ENCODE measurements around the gene ATAD2B. TPM values are rescaled to one million over a fixed set of nuclear protein-coding genes. Genes with fewer than 3 reads are reported as not detected.
"Not testable (repeated sequence)": the region's sequence is repeated elsewhere in the genome, so short reads cannot be mapped to it uniquely, and the experiment has no call there.

The ATAD2B gene
- total RNA-seq, 2 experiments from 2014 or later, result 9.4 to 21.7 TPM

DNA sequence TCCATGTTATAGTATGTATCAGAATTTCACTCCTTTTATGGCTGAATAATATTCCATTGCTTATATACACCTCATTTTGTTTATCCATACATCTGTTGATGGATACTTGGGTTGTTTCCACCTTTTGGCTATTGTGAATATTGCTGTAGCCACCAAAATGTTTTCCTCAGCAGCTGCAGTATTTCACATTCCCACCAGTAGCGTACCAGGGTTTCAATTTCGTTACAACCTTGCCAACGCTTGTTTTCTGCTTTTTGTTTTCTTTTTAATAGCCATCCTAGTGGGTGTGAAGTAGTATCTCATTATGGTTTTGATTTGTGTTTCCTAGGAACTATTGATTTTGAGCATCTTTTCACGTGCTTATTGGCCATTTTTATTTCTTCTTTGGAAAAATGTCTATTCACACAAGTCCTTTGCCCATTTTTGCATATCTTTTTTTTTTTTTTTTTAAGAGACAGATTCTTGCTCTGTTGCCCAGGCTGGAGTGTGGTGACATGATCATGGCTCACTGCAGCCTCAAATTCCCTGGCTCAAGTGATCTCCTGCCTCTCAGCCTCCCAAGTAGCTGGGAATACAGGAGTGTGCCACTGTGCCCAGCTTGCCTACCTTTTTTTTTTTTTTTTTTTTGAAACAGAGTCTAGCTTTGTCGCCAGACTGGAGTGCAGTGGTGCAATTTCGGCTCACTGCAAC, 27.5 kb upstream of the ATAD2B start:
- POLR2A ChIA-PET, result interaction anchor here (0.6 kb wide), 1 partner anchor 9 kb away, joined by 4 read pairs; no protein-coding TSS in a partner anchor
- CTCF ChIA-PET (ENCODE audit: unreplicated experiment), result no interaction called here
- Histone ChIP-seq H3K4me3 (ENCODE audit: low read depth, low read length, poor library complexity, severe bottlenecking) (no peak overlapping the region), H3K9me3 (ENCODE audit: low read length) (no peaks in the 10 kb centered on the region), H3K9me2 (ENCODE audit: insufficient read depth, low read length) (no peaks in the 10 kb centered on the region), H3K36me3 (ENCODE audit: insufficient read depth, low read length) (no peaks in the 10 kb centered on the region; the same call in 1 of the 2 replicates), H4K20me1 (ENCODE audit: insufficient read depth, low read length) (no peaks in the 10 kb centered on the region), H3K4me1 (ENCODE audit: insufficient read depth, low read length, poor library complexity, severe bottlenecking) (no peaks in the 10 kb centered on the region), H3K79me2 (ENCODE audit: insufficient read depth, low read depth, low read length) (no peaks in the 10 kb centered on the region), H3K27ac (ENCODE audit: low read depth, low read length, poor library complexity, severe bottlenecking) (no peak overlapping the region), H3K4me2 (ENCODE audit: low read length) (no peak overlapping the region), H2AFZ (ENCODE audit: low read length) (no peak overlapping the region)
- DNase-seq (ENCODE audit: low spot score), result no peak
- intact Hi-C loops (cut with micrococcal nuclease; ENCODE audit: unreplicated experiment), result no loop called here
- no TSS peak for BruUV-seq (replicated peaks)
- TF ChIP-seq, protein P1, sequence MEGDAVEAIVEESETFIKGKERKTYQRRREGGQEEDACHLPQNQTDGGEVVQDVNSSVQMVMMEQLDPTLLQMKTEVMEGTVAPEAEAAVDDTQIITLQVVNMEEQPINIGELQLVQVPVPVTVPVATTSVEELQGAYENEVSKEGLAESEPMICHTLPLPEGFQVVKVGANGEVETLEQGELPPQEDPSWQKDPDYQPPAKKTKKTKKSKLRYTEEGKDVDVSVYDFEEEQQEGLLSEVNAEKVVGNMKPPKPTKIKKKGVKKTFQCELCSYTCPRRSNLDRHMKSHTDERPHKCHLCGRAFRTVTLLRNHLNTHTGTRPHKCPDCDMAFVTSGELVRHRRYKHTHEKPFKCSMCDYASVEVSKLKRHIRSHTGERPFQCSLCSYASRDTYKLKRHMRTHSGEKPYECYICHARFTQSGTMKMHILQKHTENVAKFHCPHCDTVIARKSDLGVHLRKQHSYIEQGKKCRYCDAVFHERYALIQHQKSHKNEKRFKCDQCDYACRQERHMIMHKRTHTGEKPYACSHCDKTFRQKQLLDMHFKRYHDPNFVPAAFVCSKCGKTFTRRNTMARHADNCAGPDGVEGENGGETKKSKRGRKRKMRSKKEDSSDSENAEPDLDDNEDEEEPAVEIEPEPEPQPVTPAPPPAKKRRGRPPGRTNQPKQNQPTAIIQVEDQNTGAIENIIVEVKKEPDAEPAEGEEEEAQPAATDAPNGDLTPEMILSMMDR (conservative IDR thresholded peaks at IDR 0.05; ENCODE audit: low read length), result no peak
- no peak for TF ChIP-seq EZH2phosphoT487 (IDR thresholded peaks at IDR 0.05; ENCODE audit: borderline replicate concordance, low read depth, low read length)

DNA sequence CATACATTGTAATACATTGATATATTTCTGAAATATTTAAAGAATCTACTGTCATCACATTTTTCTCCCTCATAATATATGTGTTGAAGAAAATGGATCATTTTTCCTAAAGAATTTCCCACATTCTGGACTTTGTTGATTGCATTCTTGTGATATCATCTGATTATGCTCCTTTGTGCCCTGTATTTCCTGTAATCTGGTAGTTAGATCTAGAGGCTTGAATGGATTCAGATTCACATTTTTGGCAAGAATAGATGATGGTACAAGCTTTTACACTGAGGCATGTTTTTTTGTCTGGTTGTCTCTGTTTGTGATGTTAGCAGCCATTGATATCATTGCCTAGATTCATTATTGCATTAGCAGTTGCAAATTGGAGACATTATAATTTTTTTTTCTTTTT, 26.7 kb upstream of the ATAD2B start:
- Histone ChIP-seq H2AFZ (ENCODE audit: low read length) (no peak overlapping the region), H3K4me1 (ENCODE audit: insufficient read depth, low read length, poor library complexity, severe bottlenecking) (no peaks in the 10 kb centered on the region), H3K36me3 (ENCODE audit: insufficient read depth, low read length) (no peaks in the 10 kb centered on the region; the same call in 1 of the 2 replicates), H4K20me1 (ENCODE audit: insufficient read depth, low read length) (no peaks in the 10 kb centered on the region), H3K4me2 (ENCODE audit: low read length) (no peak overlapping the region), H3K79me2 (ENCODE audit: insufficient read depth, low read depth, low read length) (no peaks in the 10 kb centered on the region), H3K9me2 (ENCODE audit: insufficient read depth, low read length) (no peaks in the 10 kb centered on the region), H3K27ac (ENCODE audit: low read depth, low read length, poor library complexity, severe bottlenecking) (no peak overlapping the region), H3K9me3 (ENCODE audit: low read length) (no peaks in the 10 kb centered on the region), H3K4me3 (ENCODE audit: low read depth, low read length, poor library complexity, severe bottlenecking) (no peak overlapping the region)
- TF ChIP-seq, protein P1 (conservative IDR thresholded peaks at IDR 0.05; ENCODE audit: low read length), result no peak
- DNase-seq (ENCODE audit: low spot score), result no peak
- CTCF ChIA-PET (ENCODE audit: unreplicated experiment), result no interaction called here
- POLR2A ChIA-PET, result interaction anchor here (0.5 to 2.2 kb wide), 2 partner anchors 12 to 37 kb away, joined by 5 to 6 read pairs; no protein-coding TSS in a partner anchor
- no TSS peak for BruUV-seq (replicated peaks)
- intact Hi-C loops (cut with micrococcal nuclease; ENCODE audit: unreplicated experiment), result no loop called here

- H3K9me2 ChIP-seq (ENCODE audit: insufficient read depth, low read length); H3K79me2 ChIP-seq (ENCODE audit: insufficient read depth, low read depth, low read length); H3K9me3 ChIP-seq (ENCODE audit: low read length); DNase-seq (ENCODE audit: low spot score); H2AFZ ChIP-seq (ENCODE audit: low read length); H3K4me2 ChIP-seq (ENCODE audit: low read length); BruUV-seq (replicated peaks); intact Hi-C loops (cut with micrococcal nuclease; ENCODE audit: unreplicated experiment); H3K4me1 ChIP-seq (ENCODE audit: insufficient read depth, low read length, poor library complexity, severe bottlenecking); H3K4me3 ChIP-seq (ENCODE audit: low read depth, low read length, poor library complexity, severe bottlenecking); H3K27ac ChIP-seq (ENCODE audit: low read depth, low read length, poor library complexity, severe bottlenecking); H4K20me1 ChIP-seq (ENCODE audit: insufficient read depth, low read length); H3K36me3 ChIP-seq (ENCODE audit: insufficient read depth, low read length); CTCF ChIA-PET (ENCODE audit: unreplicated experiment): not testable (repeated sequence)
- POLR2A ChIA-PET, result interaction anchor here (2.2 kb wide), 1 partner anchor 11 kb away, joined by 6 read pairs; no protein-coding TSS in a partner anchor
Measured at GRCh38 chr2:23952558-23952957, 25.6 kb upstream of the ATAD2B start.

All from OCI-LY7 (cell line).